Mucosa of descending colon (tissue), 3 donors: Measurements from ENCODE around the gene C1R. TPM values are rescaled to one million over a fixed set of nuclear protein-coding genes. Genes with fewer than 3 reads are reported as not detected.

Experiments
- ATAC-seq: fragments of 200-7000 bp; cut with Tn5 transposase; one replicate; pipeline ENCODE4 v1.9.1; 2020; ENCODE audit warnings: mild to moderate bottlenecking, moderate library complexity
- DNase-seq, 3 donors: peaks; one replicate each; pipeline ENCODE4 v3.0.0-alpha.2; 2020
- H3K36me3 ChIP-seq: fragments of 200-600 bp; one replicate; pipeline ENCODE4 v1.8.0; 2021; ENCODE audit warnings: low read depth, mild to moderate bottlenecking
- H3K4me1 ChIP-seq: fragments of 200-600 bp; one replicate; pipeline ENCODE4 v1.8.0; 2021; ENCODE audit warnings: low read depth, mild to moderate bottlenecking
- H3K4me3 ChIP-seq: fragments of 200-600 bp; one replicate; pipeline ENCODE4 v1.8.0; 2021; ENCODE audit warnings: mild to moderate bottlenecking
- H3K9me3 ChIP-seq: fragments of 200-600 bp; one replicate; pipeline ENCODE4 v1.8.0; 2021; ENCODE audit warnings: mild to moderate bottlenecking
- intact Hi-C, 2 donors: fragments of 100-400 bp; cut with DNase I in 1 of 2; cut with micrococcal nuclease in 1 of 2; formaldehyde crosslinking; loops; one replicate each; pipeline versions ENCODE4 v1.11.0 to v1.11.1; 2022; cut with DNase I, micrococcal nuclease
- total RNA-seq, 3 donors: library from RNA; stranded (reverse); fragmentation: NEBNext Ultra II Directional in 2 of 3; extraction: Animal tissue kit (Norgen Biotek cat#: 25700) in 2 of 3; gene quantifications; one replicate each; pipeline versions ENCODE4 v1.2.1 to v1.2.4, GENCODE V29; 2021 to 2023
- TF ChIP-seq, protein P1 (sequence below): fragments of 200-600 bp; IDR thresholded peaks from one replicate; pipeline ENCODE4 v1.8.0; 2022; ENCODE audit warnings: antibody characterized with exemption, mild to moderate bottlenecking
- donor health status: DM: no; HTN: no; CAD: no; lungs with moderate emphysema.
- donor health status: DM: no; HTN: no; CAD: no.
- donor health status: DM: no; HTN: yes; CAD: no.

The C1R gene
- total RNA-seq, 3 donors from 2014 or later = 38.7 to 273 (median 222) TPM

DNA sequence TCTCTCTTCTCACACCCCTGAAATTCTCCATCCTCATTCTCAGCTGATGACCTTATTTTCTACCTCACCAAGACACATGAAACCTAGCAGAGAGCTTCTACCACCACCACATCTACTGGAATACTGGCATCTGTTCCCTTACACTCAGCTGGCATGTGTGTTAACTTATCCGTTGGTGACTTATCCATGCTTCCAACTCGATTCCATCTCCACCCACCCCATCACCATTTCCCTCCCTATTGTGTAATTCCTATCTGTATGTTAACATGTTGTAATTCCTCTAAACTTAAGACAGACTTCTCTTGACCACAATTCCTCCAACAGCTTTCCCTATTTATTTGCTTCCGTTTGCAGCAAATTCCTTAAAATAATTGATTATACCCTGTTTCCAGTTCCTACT is 16.3 kb downstream of the C1R start:
- TF ChIP-seq, protein P1, sequence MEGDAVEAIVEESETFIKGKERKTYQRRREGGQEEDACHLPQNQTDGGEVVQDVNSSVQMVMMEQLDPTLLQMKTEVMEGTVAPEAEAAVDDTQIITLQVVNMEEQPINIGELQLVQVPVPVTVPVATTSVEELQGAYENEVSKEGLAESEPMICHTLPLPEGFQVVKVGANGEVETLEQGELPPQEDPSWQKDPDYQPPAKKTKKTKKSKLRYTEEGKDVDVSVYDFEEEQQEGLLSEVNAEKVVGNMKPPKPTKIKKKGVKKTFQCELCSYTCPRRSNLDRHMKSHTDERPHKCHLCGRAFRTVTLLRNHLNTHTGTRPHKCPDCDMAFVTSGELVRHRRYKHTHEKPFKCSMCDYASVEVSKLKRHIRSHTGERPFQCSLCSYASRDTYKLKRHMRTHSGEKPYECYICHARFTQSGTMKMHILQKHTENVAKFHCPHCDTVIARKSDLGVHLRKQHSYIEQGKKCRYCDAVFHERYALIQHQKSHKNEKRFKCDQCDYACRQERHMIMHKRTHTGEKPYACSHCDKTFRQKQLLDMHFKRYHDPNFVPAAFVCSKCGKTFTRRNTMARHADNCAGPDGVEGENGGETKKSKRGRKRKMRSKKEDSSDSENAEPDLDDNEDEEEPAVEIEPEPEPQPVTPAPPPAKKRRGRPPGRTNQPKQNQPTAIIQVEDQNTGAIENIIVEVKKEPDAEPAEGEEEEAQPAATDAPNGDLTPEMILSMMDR = no peak
- intact Hi-C loops = no loop called here
- H3K36me3 ChIP-seq = no peaks in the 10 kb centered on the region
- H3K4me1 ChIP-seq = no peaks in the 10 kb centered on the region
- DNase-seq (no peak), ATAC-seq (no peak)
- H3K4me3 ChIP-seq = no peak overlapping the region
- H3K9me3 ChIP-seq = no peaks in the 10 kb centered on the region

DNA sequence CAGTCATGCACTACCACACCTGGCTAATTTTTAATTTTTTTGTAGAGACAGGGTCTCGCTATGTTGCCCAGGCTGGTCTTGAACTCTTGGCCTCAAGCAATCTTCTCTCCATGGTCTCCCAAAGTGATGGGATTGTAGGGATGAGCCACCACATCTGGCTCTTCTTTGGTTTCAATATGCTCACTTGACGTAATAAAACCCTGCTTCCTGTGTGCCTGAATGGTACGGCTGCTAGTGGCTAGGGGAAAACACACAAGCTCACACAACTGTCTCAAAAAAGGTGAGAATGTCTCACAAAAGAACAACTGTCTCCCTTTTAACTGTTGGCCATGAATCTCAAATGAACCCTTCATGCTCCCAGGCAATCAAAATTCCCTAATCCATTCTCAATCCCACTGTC is 16.7 kb downstream of the C1R start:
- ATAC-seq = no peak
- no peaks in the 10 kb centered on the region for H3K36me3 ChIP-seq
- no peak overlapping the region for H3K4me3 ChIP-seq
- TF ChIP-seq, protein P1 = no peak
- H3K9me3 ChIP-seq = no peaks in the 10 kb centered on the region
- no peak for DNase-seq
- intact Hi-C loops = no loop called here
- H3K4me1 ChIP-seq = no peaks in the 10 kb centered on the region

DNA sequence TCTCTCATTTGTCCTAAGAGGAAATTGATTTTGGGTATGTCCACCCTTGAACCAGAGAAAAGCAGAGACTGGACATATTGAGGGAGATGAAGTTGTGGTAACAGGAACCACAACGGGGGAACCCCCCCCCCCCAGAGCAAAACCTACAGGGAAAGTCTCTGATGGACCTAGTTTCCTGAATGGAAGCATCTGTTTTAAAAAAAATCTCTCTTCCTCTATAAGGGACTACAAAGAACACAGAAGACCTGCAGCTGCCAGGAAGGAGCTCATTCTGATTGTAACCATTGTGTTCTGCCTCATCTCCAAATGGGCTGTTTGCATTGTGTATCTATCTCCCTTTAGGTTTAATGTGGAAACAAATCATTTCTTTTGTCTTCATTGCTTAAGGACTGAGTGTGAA is 18.3 kb downstream of the C1R start:
- intact Hi-C loops = no loop called here
- ATAC-seq = no peak
- TF ChIP-seq, protein P1 = no peak
- H3K9me3 ChIP-seq = no peaks in the 10 kb centered on the region
- H3K4me3 ChIP-seq = no peak overlapping the region
- H3K4me1 ChIP-seq = no peaks in the 10 kb centered on the region
- H3K36me3 ChIP-seq = no peaks in the 10 kb centered on the region
- DNase-seq = no peak

DNA sequence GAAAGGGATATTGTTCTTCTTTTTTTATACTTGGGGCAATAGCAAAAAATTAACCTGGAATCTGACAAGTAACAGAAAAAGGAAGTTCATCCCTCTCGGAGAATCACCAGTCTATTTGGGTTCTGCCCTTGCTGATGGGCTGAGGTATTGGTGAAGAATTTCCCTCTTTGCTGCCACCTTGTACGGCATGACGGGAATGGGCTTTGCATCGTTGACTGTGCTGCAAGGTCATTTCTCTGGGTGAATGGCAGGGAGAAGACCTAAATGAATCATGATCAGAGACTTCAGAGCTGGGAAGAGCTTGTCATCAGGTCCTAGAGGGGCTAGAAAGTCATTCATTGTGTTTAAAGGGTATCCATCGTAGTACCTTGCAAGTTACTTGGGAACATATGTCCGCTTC is 19.7 kb downstream of the C1R start:
- H3K4me3 ChIP-seq = no peak overlapping the region
- TF ChIP-seq, protein P1 = no peak
- ATAC-seq = no peak
- DNase-seq = no peak
- no peaks in the 10 kb centered on the region for H3K4me1 ChIP-seq
- intact Hi-C loops = no loop called here
- no peaks in the 10 kb centered on the region for H3K9me3 ChIP-seq
- no peaks in the 10 kb centered on the region for H3K36me3 ChIP-seq

DNA sequence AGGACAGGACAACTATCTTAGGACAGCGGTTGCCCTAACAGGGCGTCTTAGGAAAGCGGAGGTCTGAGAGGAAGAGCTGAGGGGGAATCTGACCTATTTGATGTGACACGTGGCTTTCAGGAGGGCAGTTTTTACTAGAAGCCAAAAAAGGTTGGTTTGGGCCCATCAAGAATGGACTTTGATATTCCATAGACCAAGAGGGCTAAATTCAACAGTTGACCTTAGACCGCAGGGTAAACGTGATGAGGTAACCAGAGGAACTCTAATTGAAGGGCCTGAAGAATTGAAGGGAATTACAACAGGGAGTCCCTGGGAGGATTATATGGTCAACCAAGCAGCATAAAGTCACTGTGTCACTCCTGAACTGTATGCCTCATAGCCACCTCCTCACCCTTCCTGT is 20.2 kb downstream of the C1R start:
- no peak overlapping the region for H3K4me3 ChIP-seq
- TF ChIP-seq, protein P1 = no peak
- ATAC-seq (no peak), DNase-seq (no peak)
- H3K36me3 ChIP-seq = no peaks in the 10 kb centered on the region
- H3K9me3 ChIP-seq = no peaks in the 10 kb centered on the region
- H3K4me1 ChIP-seq = no peaks in the 10 kb centered on the region
- intact Hi-C loops = no loop called here

DNA sequence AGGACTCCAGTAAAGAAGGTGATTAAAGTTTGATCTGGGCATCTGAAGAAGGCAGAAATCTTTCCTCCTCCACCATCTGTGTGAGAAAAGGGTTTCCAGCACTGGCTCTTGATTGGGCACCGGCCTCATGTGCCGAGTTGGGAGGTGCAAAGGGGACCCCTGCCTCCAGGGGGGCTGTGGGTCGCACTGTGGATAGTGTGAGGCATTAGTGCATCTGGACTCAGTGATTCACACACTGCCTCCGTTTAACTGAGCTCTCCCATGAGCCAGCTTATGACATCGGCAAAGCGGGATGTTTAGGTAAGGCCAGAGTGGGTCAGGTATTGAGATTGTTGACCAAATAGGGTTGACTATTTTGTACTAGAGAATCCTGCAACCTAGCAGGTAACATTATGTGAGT is 22.9 kb downstream of the C1R start:
- TF ChIP-seq, protein P1 = no peak
- no peak overlapping the region for H3K4me3 ChIP-seq
- H3K36me3 ChIP-seq = no peaks in the 10 kb centered on the region
- intact Hi-C loops = no loop called here
- DNase-seq (no peak), ATAC-seq (no peak)
- no peaks in the 10 kb centered on the region for H3K9me3 ChIP-seq
- H3K4me1 ChIP-seq = no peaks in the 10 kb centered on the region
